Right lobe of liver (tissue), 4 donors: ENCODE results near the gene PATL1.

Experiments
- CTCF ChIP-seq, 4 donors: fragments of 200-600 bp in 3 of 4; fragments of 450-650 bp in 1 of 4; IDR thresholded peaks; one replicate each; pipeline versions ENCODE4 v1.5.1 to v1.8.0; 2016 to 2022; ENCODE audit warnings: antibody characterized with exemption in 4 of 4, mild to moderate bottlenecking in 2 of 4
- POLR2A ChIP-seq: fragments of 450-650 bp; IDR thresholded peaks from one replicate; pipeline ENCODE4 v1.6.1; 2017; ENCODE audit warnings: antibody characterized with exemption, mild to moderate bottlenecking
- donor health status: DM: no; HTN: no; CAD: no.
- donor health status: DM: no; HTN: no; CAD: no.
- donor health status: DM: no; HTN: yes; CAD: no.

GRCh38 chr11:59643390-59643789 lies 25.4 kb downstream of the PATL1 start:
- TF ChIP-seq CTCF (IDR thresholded peaks at IDR 0.05) (no peak), POLR2A (no peak)
